ENCODE measurements around the gene IPO9. TPM values are rescaled to one million over a fixed set of nuclear protein-coding genes. Genes with fewer than 3 reads are reported as not detected.

IPO9 gene
- total RNA-seq, 2 donors from 2014 or later: 108 to 133 TPM

DNA sequence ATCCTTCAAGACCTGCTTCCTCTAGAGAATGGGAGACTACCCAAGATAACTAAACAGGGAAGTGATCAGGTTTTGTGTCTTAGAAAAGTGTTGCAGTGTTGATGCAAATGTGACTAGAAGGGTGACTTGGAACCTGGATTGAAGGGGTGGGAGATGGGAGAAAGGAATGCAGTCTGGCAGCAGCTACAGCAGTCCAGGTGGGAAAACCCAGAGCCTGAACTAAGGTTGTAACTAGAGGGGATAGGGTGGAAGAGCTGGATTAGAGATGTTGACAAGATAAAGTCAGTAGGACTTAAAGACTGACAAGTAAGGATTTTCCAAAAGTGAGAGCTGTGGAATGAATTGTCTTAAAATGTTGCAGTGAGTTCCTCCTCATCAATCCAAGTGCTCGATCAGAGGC lies 52.7 kb downstream of the IPO9 start:
- Mint-ChIP-seq H3K27me3 (ENCODE audit: insufficient read depth) (peaks cover 2% of the 10 kb centered on the region), H3K4me1 (peaks cover 20% of the 10 kb centered on the region), H3K27ac (peak overlapping the region; percentile 9), H3K36me3 (ENCODE audit: low read depth) (peaks cover 5% of the 10 kb centered on the region), H3K9me3 (no peaks in the 10 kb centered on the region), H3K4me3 (no peak overlapping the region)
- Histone ChIP-seq H3K9ac (ENCODE audit: extremely low read depth, low read length, poor library complexity, severe bottlenecking) (no peak overlapping the region), H3K4me1 (ENCODE audit: control insufficient read depth, insufficient read depth, low read length) (peaks cover 3% of the 10 kb centered on the region), H3K9me3 (ENCODE audit: control insufficient read depth, low read length) (no peaks in the 10 kb centered on the region), H3K27ac (ENCODE audit: low read depth, low read length) (no peak overlapping the region), H3K36me3 (ENCODE audit: control insufficient read depth, insufficient read depth, low read length) (peaks cover 16% of the 10 kb centered on the region), H3K27me3 (ENCODE audit: control insufficient read depth, insufficient read depth, low read length, poor library complexity, severe bottlenecking) (no peaks in the 10 kb centered on the region), H3K4me3 (ENCODE audit: low read length) (no peak overlapping the region)
- WGBS, 2 experiments (ENCODE audit: insufficient coverage in 1 of 2, insufficient read length in 1 of 2): 87 to 91% methylated on average over 1 of the region's 1 CpG
- TF ChIP-seq, protein P1, sequence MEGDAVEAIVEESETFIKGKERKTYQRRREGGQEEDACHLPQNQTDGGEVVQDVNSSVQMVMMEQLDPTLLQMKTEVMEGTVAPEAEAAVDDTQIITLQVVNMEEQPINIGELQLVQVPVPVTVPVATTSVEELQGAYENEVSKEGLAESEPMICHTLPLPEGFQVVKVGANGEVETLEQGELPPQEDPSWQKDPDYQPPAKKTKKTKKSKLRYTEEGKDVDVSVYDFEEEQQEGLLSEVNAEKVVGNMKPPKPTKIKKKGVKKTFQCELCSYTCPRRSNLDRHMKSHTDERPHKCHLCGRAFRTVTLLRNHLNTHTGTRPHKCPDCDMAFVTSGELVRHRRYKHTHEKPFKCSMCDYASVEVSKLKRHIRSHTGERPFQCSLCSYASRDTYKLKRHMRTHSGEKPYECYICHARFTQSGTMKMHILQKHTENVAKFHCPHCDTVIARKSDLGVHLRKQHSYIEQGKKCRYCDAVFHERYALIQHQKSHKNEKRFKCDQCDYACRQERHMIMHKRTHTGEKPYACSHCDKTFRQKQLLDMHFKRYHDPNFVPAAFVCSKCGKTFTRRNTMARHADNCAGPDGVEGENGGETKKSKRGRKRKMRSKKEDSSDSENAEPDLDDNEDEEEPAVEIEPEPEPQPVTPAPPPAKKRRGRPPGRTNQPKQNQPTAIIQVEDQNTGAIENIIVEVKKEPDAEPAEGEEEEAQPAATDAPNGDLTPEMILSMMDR (conservative IDR thresholded peaks at IDR 0.05): no peak
- DNase-seq: no peak

DNA sequence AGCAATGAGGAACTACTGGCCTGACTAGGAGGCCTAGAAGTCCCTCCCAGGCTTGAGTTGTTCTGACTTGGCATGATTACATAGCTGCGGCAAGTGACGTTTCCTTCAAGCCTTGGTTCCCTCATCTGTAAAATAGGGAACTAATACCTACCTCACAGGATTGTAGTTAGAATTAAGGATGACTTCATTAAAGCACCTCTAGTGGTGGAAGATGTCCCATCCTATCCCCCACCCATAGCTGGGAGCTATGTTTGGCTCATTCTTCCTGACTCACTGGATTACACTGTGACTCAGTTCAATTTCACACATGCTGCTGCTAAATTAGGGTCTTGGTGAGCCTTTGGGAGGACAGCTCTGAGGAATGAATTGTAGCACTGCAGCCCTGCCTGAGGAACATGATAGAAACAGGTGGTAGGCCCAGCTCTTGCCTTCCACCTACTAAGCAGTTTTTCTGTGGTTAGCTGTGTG lies 53.7 kb downstream of the IPO9 start:
- Histone ChIP-seq H3K9ac (ENCODE audit: extremely low read depth, low read length, poor library complexity, severe bottlenecking) (no peak overlapping the region), H3K36me3 (ENCODE audit: control insufficient read depth, insufficient read depth, low read length) (peaks cover 8% of the 10 kb centered on the region), H3K27me3 (ENCODE audit: control insufficient read depth, insufficient read depth, low read length, poor library complexity, severe bottlenecking) (peaks cover 2% of the 10 kb centered on the region), H3K4me3 (ENCODE audit: low read length) (no peak overlapping the region), H3K4me1 (ENCODE audit: control insufficient read depth, insufficient read depth, low read length) (peaks cover 3% of the 10 kb centered on the region), H3K9me3 (ENCODE audit: control insufficient read depth, low read length) (no peaks in the 10 kb centered on the region), H3K27ac (ENCODE audit: low read depth, low read length) (no peak overlapping the region)
- Mint-ChIP-seq H3K4me3 (no peak overlapping the region), H3K4me1 (peaks cover 23% of the 10 kb centered on the region), H3K36me3 (ENCODE audit: low read depth) (no peaks in the 10 kb centered on the region), H3K27ac (no peak overlapping the region), H3K27me3 (ENCODE audit: insufficient read depth) (peaks cover 7% of the 10 kb centered on the region), H3K9me3 (no peaks in the 10 kb centered on the region)
- TF ChIP-seq, protein P1 (conservative IDR thresholded peaks at IDR 0.05): peak; percentile 45
- WGBS, 2 experiments (ENCODE audit: insufficient coverage in 1 of 2, insufficient read length in 1 of 2): 100% methylated on average over 2 of the region's 2 CpGs; no CpG with 5 or more reads in 1 of the 2 experiments
- no peak for DNase-seq

GRCh38 chr1:201883266-201883665 lies 54.3 kb downstream of the IPO9 start:
- DNase-seq: no peak
- H3K27me3 Mint-ChIP-seq (ENCODE audit: insufficient read depth): peaks cover 13% of the 10 kb centered on the region
- no peak overlapping the region for H3K9ac ChIP-seq (ENCODE audit: extremely low read depth, low read length, poor library complexity, severe bottlenecking)
- H3K36me3 Mint-ChIP-seq (ENCODE audit: low read depth): no peaks in the 10 kb centered on the region
- H3K27ac Mint-ChIP-seq: no peak overlapping the region
- no peaks in the 10 kb centered on the region for H3K9me3 ChIP-seq (ENCODE audit: control insufficient read depth, low read length)
- TF ChIP-seq, protein P1 (conservative IDR thresholded peaks at IDR 0.05): no peak
- peaks cover 4% of the 10 kb centered on the region for H3K36me3 ChIP-seq (ENCODE audit: control insufficient read depth, insufficient read depth, low read length)
- 92 to 100% methylated on average over 3 of the region's 3 CpGs for WGBS, 2 experiments (ENCODE audit: insufficient coverage in 1 of 2, insufficient read length in 1 of 2)
- no peak overlapping the region for H3K4me3 Mint-ChIP-seq
- peaks cover 8% of the 10 kb centered on the region for H3K27me3 ChIP-seq (ENCODE audit: control insufficient read depth, insufficient read depth, low read length, poor library complexity, severe bottlenecking)
- H3K4me1 ChIP-seq (ENCODE audit: control insufficient read depth, insufficient read depth, low read length): peaks cover 3% of the 10 kb centered on the region
- no peak overlapping the region for H3K27ac ChIP-seq (ENCODE audit: low read depth, low read length)
- peaks cover 23% of the 10 kb centered on the region for H3K4me1 Mint-ChIP-seq
- H3K4me3 ChIP-seq (ENCODE audit: low read length): no peak overlapping the region
- no peaks in the 10 kb centered on the region for H3K9me3 Mint-ChIP-seq
